KG1 (cell line): ENCODE data around the gene NDUFS7.

Experiments used
- DNase-seq: peaks from one replicate; lab custom pipeline; 2025; lab: John Stamatoyannopoulos, UW

NDUFS7 gene

DNA sequence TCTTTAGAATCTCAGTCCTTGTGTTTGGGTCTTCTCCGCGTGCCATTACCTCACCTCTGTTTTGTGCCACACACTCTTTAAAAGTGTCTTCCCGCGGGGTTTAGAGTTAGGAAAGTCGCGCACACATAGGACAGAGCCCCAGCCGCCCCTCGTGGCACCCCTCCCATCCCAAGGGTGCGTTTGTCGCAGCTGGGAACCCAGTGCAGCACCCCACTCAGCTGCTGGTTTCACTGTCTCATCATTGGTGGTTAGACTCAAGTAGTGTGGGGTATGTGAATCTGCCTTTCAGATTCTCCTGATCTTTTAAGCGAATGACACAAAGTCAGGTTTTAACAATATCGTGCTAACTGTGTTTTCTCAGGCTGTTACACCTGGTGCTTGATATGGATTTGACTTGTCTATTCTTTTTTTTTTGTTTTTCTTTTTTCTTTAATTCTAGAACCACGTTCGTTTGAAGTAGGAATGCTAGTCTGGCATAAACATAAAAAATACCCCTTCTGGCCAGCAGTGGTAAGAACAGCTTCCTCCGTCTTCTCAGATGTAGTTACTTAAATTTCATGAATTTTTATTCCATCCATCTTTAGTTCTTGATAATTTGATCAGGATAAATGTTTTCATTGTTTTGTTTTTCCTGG is 19.5 kb upstream of the NDUFS7 start:
- peak; percentile 48 for DNase-seq

- DNase-seq: no peak
Observed at GRCh38 chr19:1365319-1366269, 18.1 kb upstream of the NDUFS7 start.

DNA sequence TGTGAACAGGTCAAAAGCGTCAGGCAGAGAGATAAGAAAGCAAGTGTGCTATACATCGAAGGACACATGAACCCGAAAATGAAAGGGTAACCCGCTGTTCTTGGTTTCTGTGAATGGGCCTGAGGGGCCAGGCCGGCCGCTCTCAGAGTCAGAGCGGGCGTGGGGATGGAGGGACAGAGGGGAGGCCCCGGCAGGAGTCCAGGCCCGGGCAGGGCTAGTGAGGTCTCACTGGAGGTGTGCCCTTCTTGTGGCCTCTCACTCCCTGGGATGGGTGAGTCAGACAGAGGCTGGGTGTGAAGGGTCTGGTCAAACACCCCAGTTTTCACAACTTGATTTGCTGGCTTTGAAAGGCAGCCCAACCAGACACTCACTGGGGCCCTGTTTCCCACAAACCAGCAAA is 17.4 kb upstream of the NDUFS7 start:
- DNase-seq: no peak

- no peak for DNase-seq
Observed at GRCh38 chr19:1366899-1367870, 16.5 kb upstream of the NDUFS7 start.

- no peak for DNase-seq
Observed at GRCh38 chr19:1369214-1369805, 14.4 kb upstream of the NDUFS7 start.

- no peak for DNase-seq
Observed at GRCh38 chr19:1370579-1371361, 12.9 kb upstream of the NDUFS7 start.

- DNase-seq: no peak
Observed at GRCh38 chr19:1373042-1373533, 10.6 kb upstream of the NDUFS7 start.

DNA sequence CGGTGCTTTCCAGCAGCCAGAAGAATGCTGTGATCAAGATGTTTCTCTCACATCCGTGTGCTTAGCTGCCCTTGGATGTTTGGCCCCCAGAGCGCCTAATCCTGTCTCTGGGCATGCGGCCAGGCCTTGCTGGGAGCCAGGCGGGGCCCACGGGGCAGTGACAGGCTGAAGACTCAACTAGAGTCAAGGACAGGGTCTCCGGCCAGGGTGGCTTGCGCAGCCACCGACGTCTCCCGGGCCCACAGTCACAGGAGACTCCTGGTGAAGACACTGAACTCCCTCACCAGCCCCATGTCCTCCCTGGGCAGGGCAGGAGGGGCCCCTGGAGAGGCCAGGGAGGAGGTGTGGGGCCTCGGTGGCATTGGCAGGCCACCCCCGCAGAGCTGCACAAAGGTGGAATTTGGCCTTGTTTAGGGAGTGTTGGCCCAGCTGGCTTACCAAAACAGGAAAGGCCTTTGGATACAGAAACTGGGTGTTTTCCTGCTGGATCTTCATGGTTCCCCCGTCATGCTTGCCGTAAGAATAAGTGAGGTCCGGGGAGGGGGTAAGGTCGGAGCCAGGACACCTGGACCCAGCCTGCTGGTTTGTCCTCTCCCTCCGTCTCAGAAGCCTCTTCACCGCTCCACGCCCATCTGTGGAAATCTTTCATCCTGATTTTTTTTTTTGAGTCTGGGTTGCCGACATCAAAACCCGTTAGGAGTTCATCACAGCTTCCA is 10.0 kb upstream of the NDUFS7 start:
- DNase-seq: no peak

GRCh38 chr19:1374250-1374577 is 9.5 kb upstream of the NDUFS7 start:
- no peak for DNase-seq

GRCh38 chr19:1376415-1376805 is 7.3 kb upstream of the NDUFS7 start:
- no peak for DNase-seq

GRCh38 chr19:1377176-1377964 is 6.3 kb upstream of the NDUFS7 start:
- DNase-seq: no peak

GRCh38 chr19:1377965-1378785 is 5.5 kb upstream of the NDUFS7 start:
- no peak for DNase-seq

DNA sequence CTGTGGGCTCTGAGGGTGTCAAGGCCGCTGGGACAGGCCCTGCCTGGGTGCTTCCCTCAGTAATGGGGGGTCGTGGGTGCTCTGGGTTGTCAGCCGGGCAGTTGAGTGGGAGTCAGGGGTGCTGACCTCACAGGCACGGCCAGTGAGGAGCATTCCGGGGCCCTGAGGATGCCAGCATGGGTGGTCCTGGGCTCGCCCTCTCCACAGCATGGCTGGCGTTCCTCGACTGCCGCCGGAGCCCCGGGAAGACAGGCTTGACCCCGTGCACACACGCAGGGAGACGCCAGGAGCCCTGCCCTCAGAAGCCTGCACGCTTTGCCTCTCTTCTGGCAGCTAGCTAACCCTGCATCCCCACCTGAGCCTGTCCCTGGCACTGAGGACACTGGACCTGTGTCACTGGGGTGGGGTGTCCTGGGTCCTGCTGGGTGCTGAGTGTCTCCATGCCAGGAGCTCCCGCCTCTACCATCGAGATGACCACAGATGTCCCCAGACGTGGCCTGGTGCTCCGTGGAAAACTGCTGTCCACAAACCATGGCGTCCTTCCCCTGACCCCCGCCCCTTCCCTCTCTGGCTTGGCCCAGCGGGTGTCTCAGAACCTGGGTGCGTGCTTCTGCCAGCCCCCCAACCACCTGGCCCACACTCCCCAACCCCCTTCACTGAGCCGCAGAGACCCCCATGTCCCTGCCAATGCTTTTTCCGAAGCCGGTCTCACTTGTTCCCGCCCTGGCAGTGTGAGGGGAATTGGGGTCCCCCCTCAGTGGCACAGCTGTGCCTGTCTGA is 4.4 kb upstream of the NDUFS7 start:
- DNase-seq: no peak

DNA sequence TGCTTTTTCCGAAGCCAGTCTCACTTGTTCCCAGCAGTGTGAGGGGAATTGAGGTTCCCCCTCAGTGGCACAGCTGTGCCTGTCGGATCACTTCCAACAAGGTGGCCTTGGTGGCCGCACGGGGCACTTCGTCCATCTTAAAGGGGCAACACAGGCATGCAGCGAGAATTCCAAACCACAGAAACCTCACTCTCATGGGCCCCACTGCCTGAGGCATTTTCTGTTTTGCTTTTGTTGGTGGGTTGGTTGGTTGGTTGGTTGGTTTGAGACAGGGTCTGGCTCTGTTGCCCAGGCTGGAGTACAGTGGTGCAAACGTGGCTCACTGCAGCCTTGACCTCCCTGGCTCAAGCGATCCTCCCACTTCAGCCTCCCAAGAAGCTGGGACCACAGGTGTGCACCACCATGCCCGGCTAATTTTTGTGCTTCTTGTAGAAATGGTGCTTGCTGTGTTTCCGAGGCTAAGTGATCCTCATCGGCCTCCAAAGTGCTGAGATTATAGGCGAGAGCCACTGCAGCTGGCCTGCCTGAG is 3.7 kb upstream of the NDUFS7 start:
- DNase-seq: no peak

- no peak for DNase-seq
Observed at GRCh38 chr19:1382250-1382649, 1.5 kb upstream of the NDUFS7 start.

DNA sequence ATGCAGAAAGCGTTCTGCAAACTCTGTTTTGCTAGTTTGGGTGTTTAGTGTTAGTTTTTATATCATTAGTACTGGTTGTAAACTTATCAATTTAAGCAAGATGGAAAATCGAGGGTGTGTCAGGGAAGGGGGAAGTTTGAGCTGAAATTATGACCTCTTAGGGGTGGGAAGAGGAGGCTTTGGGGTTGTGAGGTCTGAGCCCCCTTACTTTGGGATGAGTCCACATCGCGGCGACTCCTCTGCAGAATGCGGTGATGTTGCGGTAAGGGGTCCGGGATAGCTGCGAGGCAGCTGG is 743 bp upstream of the NDUFS7 start:
- DNase-seq: no peak

DNA sequence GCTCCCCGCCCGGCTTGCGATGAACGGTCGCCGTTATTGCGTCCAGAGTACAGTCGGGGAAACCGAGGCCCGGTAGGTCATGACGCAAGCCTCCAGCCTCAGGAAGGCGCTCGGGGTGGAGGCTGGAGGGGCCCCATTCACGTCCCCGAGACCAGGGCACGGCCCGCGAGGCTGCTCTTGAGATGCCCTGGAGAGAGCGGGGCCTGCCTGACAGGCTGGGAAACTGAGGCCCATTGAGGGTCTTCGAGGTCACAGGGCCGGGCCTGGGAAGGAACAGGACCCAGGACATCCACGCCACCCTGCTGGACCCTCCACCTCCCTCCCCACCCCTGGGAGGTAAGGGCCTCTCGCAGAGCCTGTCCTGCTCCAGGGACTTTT is 367 bp downstream of the NDUFS7 start:
- DNase-seq: no peak
